Right lung (tissue), 10 donors: ENCODE results near the gene ZNF181. TPM values are rescaled to one million over a fixed set of nuclear protein-coding genes. Genes with fewer than 3 reads are reported as not detected.
A peak's percentile ranks its signal among the peaks of the same experiment; 100 is the strongest.
"Not testable (repeated sequence)": the region's sequence is repeated elsewhere in the genome, so short reads cannot be mapped to it uniquely, and the experiment has no call there.

Experiments used
- DNase-seq, 2 donors: peaks; one replicate each; pipeline ENCODE4 v3.0.0-alpha.2; 2013
- long read RNA-seq, 8 donors: transcript quantifications; one replicate each; lab custom pipeline, GENCODE V29; 2026
- polyA plus RNA-seq, 5 donors: library from polyadenylated mRNA; unstranded; fragments of 120-200 nt; gene quantifications; one replicate each; pipeline versions ENCODE4 v1.2.1 to v1.2.3, GENCODE V29; 2013; ENCODE audit warnings: inconsistent platforms in 1 of 5, low replicate concordance in 1 of 5; ENCODE audit not compliant: insufficient read length in 5 of 5, insufficient read depth in 1 of 5

The ZNF181 gene
- polyA plus RNA-seq, result 10 to 100 TPM; 16.0 to 31.2 (median 20.5) TPM
- long read RNA-seq, donor 1, partial matches to known transcripts, result 0 of 5 reads
- long read RNA-seq, donor 1, other reads (novel, unspliced or antisense), result 0 of 5 reads
- long read RNA-seq, donor 2, full-length matches to known transcripts, result 2 of 2 reads
- long read RNA-seq, donor 2, partial matches to known transcripts, result 0 of 2 reads
- long read RNA-seq, donor 2, other reads (novel, unspliced or antisense), result 0 of 2 reads
- long read RNA-seq, donor 3, partial matches to known transcripts, result 0 of 1 reads
- long read RNA-seq, donor 3, other reads (novel, unspliced or antisense), result 0 of 1 reads
- long read RNA-seq, donor 4, partial matches to known transcripts, result 0 of 2 reads
- long read RNA-seq, donor 4, other reads (novel, unspliced or antisense), result 0 of 2 reads
- long read RNA-seq, donor 5, full-length matches to known transcripts, result 6 of 13 reads
- long read RNA-seq, donor 5, partial matches to known transcripts, result 7 of 13 reads
- long read RNA-seq, donor 5, other reads (novel, unspliced or antisense), result 0 of 13 reads
- long read RNA-seq, donor 6, partial matches to known transcripts, result 0 of 1 reads
- long read RNA-seq, donor 6, other reads (novel, unspliced or antisense), result 0 of 1 reads
- long read RNA-seq, donor 7, full-length matches to known transcripts, result 6 of 6 reads
- long read RNA-seq, donor 7, partial matches to known transcripts, result 0 of 6 reads
- long read RNA-seq, donor 7, other reads (novel, unspliced or antisense), result 0 of 6 reads
- long read RNA-seq, donor 8, full-length matches to known transcripts, result 1 of 1 reads
- long read RNA-seq, donor 8, partial matches to known transcripts, result 0 of 1 reads
- long read RNA-seq, donor 8, other reads (novel, unspliced or antisense), result 0 of 1 reads

DNA sequence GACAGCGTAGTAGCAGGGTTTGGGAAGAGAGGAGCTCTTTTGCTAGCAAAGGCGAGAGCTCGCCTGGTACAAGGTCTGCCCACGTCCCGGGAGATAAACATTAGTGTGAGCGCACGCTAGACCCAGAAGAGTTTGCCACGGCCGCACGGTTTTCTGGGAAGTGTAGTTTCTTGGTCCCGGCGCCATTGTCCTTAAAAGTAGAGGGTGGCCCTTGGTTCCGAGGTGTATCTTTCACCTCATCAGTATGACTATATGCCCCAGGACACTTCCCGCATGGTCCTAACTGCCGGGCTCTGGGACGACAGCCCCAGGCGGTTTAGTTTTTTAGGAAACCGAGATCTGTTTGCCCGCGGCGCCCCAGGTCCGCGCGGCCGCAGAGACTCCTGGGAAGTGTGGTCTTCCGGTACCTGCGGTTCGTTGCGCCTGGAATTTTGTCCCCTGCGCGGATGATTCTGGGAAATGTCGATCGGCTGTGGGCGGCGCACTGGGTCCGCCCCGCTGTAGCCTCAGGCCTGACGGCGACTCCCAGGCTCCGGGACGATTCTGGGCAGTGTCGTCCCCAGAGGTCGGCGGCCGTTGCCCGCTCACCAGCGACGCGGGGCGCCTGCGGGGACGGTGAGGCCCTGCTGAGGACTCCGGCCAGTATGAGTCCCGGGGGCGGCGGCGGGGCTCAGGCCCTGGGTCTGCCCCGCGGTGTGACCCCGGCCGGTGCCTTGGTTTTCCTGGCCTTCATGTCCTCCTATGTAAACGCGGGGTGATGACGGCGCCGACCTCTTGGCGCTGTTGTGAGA, at the start of gene ZNF181:
TSS of gene ZNF181 (plus strand) at position 498 of the 791 bp plus-strand sequence. CDS start 795 bp downstream, outside the sequence.
- DNase-seq, result peak; percentile 90 to 91

DNA sequence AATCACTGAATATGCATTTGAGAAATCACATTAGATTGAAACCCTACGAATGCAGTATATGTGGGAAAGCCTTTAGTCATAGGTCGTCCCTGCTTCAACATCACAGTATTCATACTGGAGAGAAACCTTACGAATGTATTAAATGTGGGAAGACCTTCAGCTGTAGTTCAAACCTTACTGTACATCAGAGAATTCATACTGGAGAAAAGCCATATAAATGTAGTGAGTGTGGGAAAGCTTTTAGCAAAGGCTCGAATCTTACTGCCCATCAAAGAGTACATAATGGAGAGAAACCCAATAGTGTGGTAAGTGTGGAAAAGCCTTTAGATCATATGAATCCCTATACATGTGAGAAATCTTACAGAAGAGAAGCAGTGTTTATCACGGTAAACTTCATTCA, 48.8 kb upstream of the ZNF181 start:
- DNase-seq, result not testable (repeated sequence)

GRCh38 chr19:34686455-34686854, 47.6 kb upstream of the ZNF181 start:
- DNase-seq, result no peak

DNA sequence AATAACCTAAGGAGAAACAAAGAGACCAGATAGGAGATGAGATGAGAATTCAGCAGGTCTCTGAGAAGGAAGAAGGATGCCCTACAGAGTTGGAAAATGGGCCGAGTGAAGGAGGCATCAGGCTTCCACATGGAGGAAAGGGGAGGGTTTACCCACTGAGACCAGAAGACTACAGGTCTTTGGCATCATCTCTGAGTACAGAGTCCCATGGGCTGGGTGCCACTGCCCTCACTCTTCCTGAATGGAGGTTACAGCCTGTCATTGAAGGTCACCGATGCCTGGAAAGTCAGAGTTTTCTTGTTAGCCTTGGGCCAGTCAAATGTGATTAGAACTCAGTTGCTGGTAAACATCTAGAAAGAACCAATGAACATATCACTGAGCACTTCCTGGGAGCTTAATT, 46.7 kb upstream of the ZNF181 start:
- no peak for DNase-seq

- DNase-seq, result no peak
Measured at GRCh38 chr19:34688592-34688991, 45.5 kb upstream of the ZNF181 start.

GRCh38 chr19:34690372-34690771, 43.7 kb upstream of the ZNF181 start:
- no peak for DNase-seq

DNA sequence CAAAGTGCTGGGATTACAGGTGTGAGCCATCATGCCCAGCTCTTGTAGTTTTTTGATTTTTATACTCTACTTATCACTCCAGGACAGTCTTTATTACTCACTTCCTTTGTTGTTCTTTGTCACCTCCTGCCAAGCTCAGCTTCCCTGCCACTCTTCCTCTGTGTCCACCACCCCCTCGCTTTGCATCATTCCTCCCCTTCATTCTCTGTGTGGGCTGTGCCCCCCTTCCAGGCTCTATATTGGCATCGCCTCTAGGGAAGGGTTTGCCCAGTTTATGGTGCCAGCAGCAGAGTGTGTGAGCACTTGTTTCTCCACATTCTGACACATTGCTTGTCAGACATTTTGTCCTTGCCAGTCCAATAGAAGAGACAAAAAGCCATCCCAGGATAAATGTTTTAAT, 41.5 kb upstream of the ZNF181 start:
- DNase-seq, result no peak

DNA sequence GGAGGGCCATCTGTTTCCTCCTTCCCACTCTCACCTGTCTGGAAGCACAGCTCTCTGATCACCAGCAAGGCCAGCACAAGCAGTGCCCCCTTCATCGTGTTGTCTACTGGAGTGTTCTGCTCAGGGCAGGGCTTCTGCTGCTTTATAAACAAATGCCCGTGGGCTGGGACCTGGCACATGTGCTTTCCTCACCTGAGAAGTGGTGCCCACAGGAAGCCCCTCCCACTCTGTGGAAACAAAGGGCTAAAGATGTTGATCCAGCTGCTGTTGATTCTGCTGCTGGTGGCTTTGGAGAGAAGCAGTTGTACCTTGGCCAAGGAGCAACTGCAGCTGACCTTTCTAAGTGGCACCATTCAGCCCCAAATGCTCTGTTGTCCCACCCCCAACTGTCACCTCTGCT, 26.4 kb upstream of the ZNF181 start:
- no peak for DNase-seq

GRCh38 chr19:34711890-34712289, 22.2 kb upstream of the ZNF181 start:
- DNase-seq, result no peak

DNA sequence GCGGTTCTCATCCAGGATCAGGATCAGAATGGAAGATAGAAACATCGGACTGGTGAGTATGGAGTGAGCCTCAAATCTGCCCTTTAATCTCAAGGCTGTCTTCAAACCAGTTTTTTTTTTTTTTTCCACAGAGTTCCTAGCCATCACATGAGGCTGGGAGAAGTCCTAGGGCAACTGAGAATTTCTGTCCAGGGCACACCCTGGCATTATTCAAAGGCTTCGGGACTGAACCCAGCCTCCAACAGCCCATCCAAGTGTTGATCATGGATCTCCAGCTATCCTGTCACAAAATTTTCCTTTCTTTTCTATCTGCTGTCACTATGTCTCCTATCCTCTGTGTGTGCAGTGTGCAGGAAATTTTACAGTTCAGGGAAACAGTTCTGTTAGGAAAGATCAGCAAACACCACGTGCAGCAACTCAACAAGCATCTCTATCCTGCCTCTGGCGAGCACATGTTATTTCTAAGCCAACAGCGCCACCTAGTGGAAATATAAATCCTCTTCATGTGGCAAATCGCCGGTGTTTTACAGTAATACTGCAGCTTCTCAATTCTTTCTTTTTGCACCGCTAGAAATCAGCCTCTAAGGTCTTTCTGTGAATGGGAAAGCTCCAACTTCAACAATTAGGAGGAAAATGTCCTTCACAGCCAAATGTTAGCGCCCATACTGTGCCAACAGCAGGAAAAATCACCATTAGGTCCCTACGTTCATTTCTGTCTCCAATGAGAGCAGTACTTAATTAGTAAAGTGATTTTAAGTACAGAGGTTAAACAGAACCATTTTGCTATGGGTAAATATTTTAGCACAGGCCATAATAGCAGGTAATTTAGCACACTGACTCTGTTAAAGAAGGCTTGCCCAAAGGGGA, 21.4 kb upstream of the ZNF181 start:
- peak; percentile 29 to 45 for DNase-seq

DNA sequence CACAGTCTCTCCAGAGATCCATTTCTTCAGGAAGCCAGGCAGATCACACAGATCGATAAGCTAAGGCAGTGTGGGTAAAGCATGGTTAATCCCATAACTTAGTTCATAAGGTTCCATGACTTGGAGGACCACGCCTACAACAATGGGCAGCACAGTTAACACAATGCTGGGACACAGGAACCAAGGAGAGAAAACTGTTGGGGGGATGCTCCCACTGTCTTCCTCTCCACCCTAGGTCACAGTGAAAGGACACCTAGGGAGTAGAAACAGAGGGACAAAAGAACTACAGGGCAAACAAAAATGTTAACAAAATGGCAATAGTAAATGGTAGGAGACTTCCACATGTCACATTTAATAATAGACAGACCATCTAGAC, 20.8 kb upstream of the ZNF181 start:
- DNase-seq, result no peak

- DNase-seq, result no peak
Measured at GRCh38 chr19:34715357-34715756, 18.7 kb upstream of the ZNF181 start.

DNA sequence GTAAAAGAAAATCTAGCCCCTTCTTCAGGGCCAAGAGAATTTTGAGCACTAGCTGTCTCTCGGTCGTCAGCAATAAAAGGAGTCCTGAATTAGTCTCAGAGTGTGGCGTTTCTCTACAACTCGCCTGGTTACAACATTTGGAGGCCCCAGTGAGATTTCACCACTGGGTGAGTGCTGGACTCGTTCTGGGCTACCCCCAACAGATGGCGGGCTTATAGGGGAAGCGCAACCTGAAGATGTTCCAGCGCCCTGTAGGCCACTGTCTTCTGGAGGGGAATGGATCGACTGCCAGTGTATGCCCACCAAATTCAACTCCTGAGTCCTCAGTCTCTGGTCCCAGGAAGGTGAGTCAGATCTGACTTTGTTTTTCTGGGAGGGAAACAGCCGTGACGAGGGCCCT, 11.7 kb upstream of the ZNF181 start:
- no peak for DNase-seq

DNA sequence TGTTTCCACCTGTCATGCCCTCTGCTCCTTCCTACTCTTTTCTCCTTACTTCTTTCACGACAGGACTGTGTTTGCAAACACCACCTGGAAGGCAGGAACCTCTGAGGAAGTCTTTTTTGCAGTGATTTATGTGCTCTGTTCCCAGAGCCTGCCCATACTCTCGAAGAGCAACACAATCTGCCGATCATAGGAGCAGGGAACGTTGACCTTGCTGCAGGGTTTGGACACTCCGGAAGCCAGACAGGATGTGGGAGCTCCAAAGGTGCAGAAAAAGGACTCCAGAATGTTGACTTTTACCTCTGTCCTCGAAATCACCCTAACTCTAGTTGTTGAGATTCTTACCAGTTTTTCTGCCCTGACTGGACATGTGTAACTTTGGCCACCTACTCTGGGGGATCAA, 8.6 kb upstream of the ZNF181 start:
- DNase-seq, result no peak

DNA sequence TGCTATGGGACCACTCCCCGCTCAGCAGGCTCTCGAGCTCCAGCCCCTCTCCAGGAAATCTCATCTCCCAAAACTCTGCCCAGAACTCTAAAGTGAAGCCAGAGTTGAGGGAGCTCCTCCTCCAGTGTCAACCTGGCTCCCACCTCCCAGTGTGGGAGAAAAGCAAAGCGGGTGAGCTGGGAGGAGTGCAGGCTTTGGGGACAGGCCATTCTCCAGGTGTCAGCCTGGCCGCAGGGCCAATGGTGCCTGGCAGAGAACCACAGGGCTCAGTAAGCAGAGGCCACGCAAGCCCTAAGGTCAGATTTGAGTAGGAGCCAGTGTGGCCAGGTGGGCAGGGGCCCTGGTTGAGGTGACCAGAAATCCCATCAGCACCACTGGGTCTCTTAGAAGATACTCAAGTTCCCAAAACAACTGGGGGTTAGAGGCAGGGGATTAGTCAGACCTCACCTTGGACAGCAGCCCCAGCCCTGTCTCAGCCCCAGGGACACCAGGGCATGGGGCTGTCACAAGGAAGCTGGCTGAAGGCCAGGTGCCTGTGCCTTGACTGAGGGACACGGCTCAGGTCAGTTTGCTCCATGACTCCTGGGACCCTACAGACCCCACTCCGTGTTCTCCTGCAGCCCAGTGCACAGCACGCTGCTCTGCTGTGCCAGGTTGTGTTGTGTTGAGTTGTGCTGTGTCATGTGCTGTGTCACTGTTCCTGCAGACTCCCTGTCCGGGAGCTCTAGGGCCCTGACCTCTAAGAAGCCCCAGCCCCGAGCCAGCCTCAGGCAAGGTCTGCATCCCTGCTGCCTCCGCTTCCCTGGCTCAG, 2.8 kb upstream of the ZNF181 start:
- DNase-seq, result no peak

- no peak for DNase-seq
Measured at GRCh38 chr19:34731964-34732363, 2.1 kb upstream of the ZNF181 start.

- DNase-seq, result peak; percentile 10 to 13
Measured at GRCh38 chr19:34732612-34733211, 1.3 kb upstream of the ZNF181 start.

DNA sequence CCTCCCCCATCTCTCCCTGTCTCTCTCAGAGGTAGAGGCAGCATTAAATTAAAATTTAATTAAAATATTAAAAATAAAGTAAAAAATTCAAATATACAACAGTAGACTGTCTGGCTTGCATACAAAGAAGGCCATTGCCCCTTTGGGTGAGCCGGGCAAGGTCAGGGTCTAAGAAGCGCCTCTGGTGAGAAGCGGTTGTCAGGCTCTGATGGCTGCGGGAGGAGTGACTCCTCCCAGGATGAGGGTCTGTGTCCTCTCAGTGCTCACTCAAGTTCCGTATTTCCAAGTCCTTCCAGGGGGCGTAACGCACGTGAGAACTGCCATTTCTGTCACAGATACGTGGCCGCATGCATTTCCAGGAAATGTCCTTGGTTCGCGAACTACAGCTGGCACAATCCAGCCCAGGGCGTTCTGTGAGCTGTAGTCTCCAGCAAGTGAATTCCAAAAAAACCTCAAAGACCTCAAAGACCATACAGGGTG, 737 bp upstream of the ZNF181 start:
- peak in 1 of 2 donors; percentile 82 for DNase-seq

GRCh38 chr19:34734537-34735103, 577 bp downstream of the ZNF181 start:
- no peak for DNase-seq
